Testis (tissue), 2 donors: ENCODE results near the gene NUP58.

Source experiments
- POLR2A ChIP-seq: fragments of 450-650 bp; IDR thresholded peaks from one replicate; pipeline ENCODE4 v1.6.1; 2017; ENCODE audit warnings: antibody characterized with exemption, mild to moderate bottlenecking, moderate library complexity
- TF ChIP-seq, protein P1 (sequence below), 3 experiments: fragments of 450-650 bp in 2 of 3; fragments of 200-600 bp in 1 of 3; sonication (generic) in 1 of 3; IDR thresholded peaks; one replicate each; pipeline ENCODE4 v1.5.1; 2016 to 2019; ENCODE audit warnings: antibody characterized with exemption in 3 of 3, mild to moderate bottlenecking in 2 of 3, moderate library complexity in 1 of 3

DNA sequence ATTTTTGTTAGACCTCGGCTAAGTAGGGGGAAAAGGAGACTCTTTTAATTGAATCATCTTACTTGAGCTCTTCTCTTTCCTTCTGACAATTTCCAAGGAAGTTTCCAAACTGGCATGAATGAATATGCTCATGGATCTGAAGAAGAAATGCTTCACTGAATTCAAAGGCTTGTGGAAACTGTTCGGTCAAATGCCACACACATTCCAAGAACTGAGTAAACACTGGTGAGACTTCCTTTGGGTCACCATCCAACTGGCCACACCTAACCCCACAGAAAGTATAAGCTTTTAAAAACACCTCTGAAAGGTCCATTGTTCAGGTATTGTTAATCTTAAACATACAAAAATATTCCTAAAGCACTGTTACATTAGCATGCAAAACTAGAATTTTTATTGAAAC is 47.7 kb upstream of the NUP58 start:
- TF ChIP-seq, protein P1, sequence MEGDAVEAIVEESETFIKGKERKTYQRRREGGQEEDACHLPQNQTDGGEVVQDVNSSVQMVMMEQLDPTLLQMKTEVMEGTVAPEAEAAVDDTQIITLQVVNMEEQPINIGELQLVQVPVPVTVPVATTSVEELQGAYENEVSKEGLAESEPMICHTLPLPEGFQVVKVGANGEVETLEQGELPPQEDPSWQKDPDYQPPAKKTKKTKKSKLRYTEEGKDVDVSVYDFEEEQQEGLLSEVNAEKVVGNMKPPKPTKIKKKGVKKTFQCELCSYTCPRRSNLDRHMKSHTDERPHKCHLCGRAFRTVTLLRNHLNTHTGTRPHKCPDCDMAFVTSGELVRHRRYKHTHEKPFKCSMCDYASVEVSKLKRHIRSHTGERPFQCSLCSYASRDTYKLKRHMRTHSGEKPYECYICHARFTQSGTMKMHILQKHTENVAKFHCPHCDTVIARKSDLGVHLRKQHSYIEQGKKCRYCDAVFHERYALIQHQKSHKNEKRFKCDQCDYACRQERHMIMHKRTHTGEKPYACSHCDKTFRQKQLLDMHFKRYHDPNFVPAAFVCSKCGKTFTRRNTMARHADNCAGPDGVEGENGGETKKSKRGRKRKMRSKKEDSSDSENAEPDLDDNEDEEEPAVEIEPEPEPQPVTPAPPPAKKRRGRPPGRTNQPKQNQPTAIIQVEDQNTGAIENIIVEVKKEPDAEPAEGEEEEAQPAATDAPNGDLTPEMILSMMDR (IDR thresholded peaks at IDR 0.05) = no peak
- TF ChIP-seq POLR2A = no peak
